ENCODE results near the gene TBC1D4.
A peak's percentile ranks its signal among the peaks of the same experiment; 100 is the strongest.

The TBC1D4 gene

GRCh38 chr13:75512253-75512652 lies 30.3 kb upstream of the TBC1D4 start:
- DNase-seq (ENCODE audit: low spot score), result peak; percentile 71
- TF ChIP-seq CTCF (IDR thresholded peaks at IDR 0.05; ENCODE audit: extremely low read depth, insufficient read depth, missing control alignments), result no peak
- in situ Hi-C loops (cut with MboI; ENCODE audit: low pct_unique_long_range_greater_than_20kb, low sequenced_read_pairs, unreplicated experiment), result no loop called here

- in situ Hi-C loops (cut with MboI; ENCODE audit: low pct_unique_long_range_greater_than_20kb, low sequenced_read_pairs, unreplicated experiment), result no loop called here
- no peak for TF ChIP-seq CTCF (IDR thresholded peaks at IDR 0.05; ENCODE audit: extremely low read depth, insufficient read depth, missing control alignments)
- no peak for DNase-seq (ENCODE audit: low spot score)
Measured at GRCh38 chr13:75511051-75511625, 29.2 kb upstream of the TBC1D4 start.

- TF ChIP-seq CTCF (IDR thresholded peaks at IDR 0.05; ENCODE audit: extremely low read depth, insufficient read depth, missing control alignments), result no peak
- in situ Hi-C loops (cut with MboI; ENCODE audit: low pct_unique_long_range_greater_than_20kb, low sequenced_read_pairs, unreplicated experiment), result no loop called here
- DNase-seq (ENCODE audit: low spot score), result no peak
Measured at GRCh38 chr13:75508002-75508548, 26.1 kb upstream of the TBC1D4 start.

- in situ Hi-C loops (cut with MboI; ENCODE audit: low pct_unique_long_range_greater_than_20kb, low sequenced_read_pairs, unreplicated experiment), result no loop called here
- TF ChIP-seq CTCF (IDR thresholded peaks at IDR 0.05; ENCODE audit: extremely low read depth, insufficient read depth, missing control alignments), result no peak
- no peak for DNase-seq (ENCODE audit: low spot score)
Measured at GRCh38 chr13:75507027-75508001, 25.3 kb upstream of the TBC1D4 start.

- no peak for DNase-seq (ENCODE audit: low spot score)
- in situ Hi-C loops (cut with MboI; ENCODE audit: low pct_unique_long_range_greater_than_20kb, low sequenced_read_pairs, unreplicated experiment), result no loop called here
- no peak for TF ChIP-seq CTCF (IDR thresholded peaks at IDR 0.05; ENCODE audit: extremely low read depth, insufficient read depth, missing control alignments)
Measured at GRCh38 chr13:75506018-75506417, 24.0 kb upstream of the TBC1D4 start.

GRCh38 chr13:75505327-75505726 lies 23.4 kb upstream of the TBC1D4 start:
- no peak for TF ChIP-seq CTCF (IDR thresholded peaks at IDR 0.05; ENCODE audit: extremely low read depth, insufficient read depth, missing control alignments)
- in situ Hi-C loops (cut with MboI; ENCODE audit: low pct_unique_long_range_greater_than_20kb, low sequenced_read_pairs, unreplicated experiment), result no loop called here
- DNase-seq (ENCODE audit: low spot score), result no peak

Data from GM13977 (cell line).